Medulla oblongata (tissue), 1 donor: Measurements from ENCODE around the gene TBC1D10A.

Source experiments
- DNase-seq: peaks from one replicate; pipeline ENCODE4 v3.0.0-alpha.2; 2015; ENCODE audit errors: extremely low spot score

TBC1D10A gene

DNA sequence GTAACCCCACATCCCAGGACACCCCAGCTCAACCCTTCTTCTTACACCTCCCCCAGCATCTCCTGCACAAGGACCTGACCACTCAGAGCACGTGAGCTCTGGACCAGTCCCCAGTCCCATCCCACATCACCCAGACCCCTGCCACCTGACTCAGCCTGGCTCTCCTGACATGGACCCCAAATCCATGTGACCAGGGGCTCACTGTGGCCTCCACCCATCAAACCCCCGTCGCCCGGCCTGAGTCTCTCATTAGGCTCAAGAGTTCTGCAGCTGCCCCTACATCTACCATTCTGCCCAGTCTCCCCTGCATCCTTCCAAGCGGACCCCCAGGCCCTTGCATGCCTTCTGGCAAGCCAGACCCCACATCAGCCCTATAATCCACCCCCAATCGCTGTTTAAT is 78.3 kb downstream of the TBC1D10A start:
- no peak for DNase-seq

DNA sequence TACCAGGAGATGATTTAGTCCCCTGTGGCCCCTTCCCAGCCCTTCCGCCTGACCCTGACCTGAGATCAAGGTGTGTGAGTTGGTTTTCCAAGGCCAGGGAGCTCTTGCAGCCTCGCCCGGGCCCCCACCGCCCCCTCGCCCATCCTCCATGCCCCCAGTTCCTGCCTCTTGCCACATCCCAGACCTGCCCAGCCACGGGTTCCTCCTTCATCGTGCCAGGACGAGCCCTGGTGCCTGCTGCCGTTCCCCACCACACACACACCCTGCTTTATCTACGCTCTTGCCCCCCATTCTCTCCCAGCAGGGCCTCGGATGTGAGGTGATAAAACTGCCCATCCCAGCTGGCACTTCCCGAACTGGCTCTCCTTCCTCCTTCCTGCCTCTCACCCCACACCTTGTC is 78.8 kb downstream of the TBC1D10A start:
- DNase-seq, result no peak

DNA sequence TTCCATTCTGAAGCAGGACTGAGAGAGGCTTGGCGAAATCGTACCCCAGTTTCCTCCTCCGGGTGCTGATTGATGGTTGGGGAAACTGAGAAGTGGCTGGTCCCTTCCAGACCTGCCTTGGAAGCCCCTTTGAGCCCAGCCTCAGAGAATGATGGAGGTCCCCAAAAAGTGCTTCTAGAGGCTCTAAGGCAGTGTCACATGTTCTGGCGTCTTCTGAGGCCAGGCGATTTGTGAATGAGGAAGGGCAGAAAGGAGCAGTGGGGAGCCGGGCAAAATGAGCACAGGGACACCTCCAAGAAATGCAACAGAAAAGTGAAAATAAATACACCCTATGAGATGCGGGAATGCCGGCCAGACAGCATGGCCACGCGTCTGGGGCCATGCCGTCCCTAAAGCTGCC is 79.2 kb downstream of the TBC1D10A start:
- no peak for DNase-seq

DNA sequence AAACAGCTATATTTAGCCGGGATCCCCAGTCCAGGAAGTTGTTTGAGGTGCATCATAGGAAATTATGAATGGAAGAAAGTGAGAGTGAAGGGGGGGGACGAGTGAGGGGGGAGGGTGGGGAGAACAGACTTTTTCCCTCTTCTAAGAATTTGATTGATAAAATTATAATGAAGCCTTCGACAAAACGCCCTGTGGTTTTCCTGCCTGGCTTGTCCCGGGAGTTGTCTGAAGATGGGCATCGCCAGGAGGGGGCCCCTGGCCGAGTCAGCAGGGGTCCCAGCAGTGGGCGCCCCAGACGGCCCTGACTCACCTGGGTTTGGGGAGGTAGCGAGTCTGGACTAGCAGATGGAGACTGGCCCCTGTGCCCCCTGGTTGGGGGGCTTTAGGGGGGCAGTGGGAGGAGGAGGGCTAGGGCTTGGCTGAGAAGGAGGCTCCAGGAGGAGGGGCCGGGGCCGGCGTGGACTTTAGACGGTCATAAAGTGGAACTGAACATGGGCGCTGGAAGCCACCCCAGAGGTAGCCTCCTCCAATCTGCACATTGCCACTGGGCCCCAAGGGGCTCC is 79.8 kb downstream of the TBC1D10A start:
- no peak for DNase-seq

- DNase-seq, result peak; percentile 14
Observed at GRCh38 chr22:30245985-30246813, 80.5 kb downstream of the TBC1D10A start, which contains the start of gene LIF. Gene LIF, minus strand, starts transcription at chr22:30246759. Its CDS starts 64 bp downstream, at chr22:30246695.

DNA sequence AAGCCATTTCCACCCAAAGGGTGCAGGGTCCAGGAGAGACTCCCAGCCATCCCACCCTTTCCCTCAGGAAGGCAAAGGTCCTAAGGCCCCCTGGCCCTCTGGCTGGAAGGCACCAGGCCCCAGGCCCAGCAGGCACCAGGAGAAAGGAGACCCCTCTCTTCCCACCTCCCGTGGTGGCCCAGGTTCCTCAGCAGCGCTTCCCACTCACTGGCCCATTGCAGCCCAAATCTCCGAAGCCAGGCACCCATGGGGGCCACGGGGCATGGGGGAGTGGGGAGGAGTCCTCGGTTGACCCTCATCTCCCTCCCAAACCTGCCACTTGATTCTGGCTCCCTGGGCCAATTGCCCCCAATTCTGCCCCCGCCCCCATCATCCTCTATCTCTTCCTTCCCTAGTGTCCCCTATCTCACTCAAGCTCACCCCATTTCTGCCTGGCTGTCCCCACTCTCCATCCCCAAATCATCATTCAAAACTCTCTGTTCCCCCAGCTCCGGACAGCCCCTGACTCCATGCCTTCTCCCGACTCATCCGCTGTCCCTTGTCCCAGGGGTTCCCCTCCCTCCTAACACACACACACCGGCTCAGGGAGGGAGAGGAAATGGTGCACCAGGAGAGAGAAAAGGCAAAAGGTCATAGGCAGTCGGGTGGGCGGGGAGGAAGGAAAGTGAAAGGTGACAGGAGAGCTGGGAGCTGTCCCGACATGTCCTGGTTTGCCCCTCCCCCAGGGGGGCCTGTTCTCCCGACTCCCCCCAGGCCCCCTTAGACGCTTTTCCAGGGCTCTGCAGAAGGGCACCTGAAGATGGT is 81.4 kb downstream of the TBC1D10A start:
- no peak for DNase-seq

DNA sequence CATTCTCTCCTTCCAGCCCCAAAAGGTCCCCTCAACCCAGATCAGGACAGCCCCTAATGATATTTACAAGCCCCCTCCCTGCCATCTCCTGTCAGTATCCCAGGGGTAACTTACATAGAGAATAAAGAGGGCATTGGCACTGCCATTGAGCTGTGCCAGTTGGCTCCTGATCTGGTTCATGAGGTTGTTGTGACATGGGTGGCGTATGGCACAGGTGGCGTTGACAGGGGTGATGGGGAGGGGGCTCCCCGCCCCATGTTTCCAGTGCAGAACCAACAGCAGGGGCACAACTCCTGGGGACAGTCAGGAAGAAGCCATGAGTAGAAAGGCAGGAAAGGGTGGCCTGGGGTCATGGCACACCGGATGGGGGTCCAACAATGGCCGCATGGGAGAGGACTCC is 82.1 kb downstream of the TBC1D10A start:
- no peak for DNase-seq

DNA sequence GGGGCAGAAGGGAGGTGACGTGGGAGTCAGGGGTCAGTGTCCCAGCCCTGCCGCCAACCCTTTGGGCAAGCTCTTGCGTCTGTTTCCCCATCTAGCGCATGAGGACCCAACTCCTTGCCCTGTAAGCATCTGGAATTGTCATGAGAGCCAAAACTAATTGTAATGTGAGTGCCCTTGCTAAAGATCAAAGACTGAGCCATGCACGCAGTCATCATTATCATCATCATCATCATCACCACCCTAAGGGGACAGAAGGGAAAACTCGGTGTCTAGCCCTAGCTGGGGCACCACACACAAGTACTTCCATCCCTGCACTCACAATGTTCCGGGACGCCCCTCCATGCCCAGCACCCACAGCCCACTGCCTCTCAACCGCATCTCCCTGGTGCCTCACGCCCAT is 82.7 kb downstream of the TBC1D10A start:
- DNase-seq, result no peak

- no peak for DNase-seq
Observed at GRCh38 chr22:30243661-30244060, 83.1 kb downstream of the TBC1D10A start.
